ENCODE data around the gene RRP1.

- TF ChIP-seq, protein P1, sequence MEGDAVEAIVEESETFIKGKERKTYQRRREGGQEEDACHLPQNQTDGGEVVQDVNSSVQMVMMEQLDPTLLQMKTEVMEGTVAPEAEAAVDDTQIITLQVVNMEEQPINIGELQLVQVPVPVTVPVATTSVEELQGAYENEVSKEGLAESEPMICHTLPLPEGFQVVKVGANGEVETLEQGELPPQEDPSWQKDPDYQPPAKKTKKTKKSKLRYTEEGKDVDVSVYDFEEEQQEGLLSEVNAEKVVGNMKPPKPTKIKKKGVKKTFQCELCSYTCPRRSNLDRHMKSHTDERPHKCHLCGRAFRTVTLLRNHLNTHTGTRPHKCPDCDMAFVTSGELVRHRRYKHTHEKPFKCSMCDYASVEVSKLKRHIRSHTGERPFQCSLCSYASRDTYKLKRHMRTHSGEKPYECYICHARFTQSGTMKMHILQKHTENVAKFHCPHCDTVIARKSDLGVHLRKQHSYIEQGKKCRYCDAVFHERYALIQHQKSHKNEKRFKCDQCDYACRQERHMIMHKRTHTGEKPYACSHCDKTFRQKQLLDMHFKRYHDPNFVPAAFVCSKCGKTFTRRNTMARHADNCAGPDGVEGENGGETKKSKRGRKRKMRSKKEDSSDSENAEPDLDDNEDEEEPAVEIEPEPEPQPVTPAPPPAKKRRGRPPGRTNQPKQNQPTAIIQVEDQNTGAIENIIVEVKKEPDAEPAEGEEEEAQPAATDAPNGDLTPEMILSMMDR (IDR thresholded peaks at IDR 0.05), result no peak
- no peak for TF ChIP-seq POLR2A (IDR thresholded peaks at IDR 0.05)
These were observed 24.5 kb upstream of the RRP1 start for GRCh38 chr21:43764576-43765495.

All from body of pancreas (tissue), 4 donors.